ENCODE results near the gene FAM241A. TPM values are rescaled to one million over a fixed set of nuclear protein-coding genes. Genes with fewer than 3 reads are reported as not detected.

The FAM241A gene
- total and polyA plus RNA-seq, 2 donors (not counting 1 experiment from before 2014, with no cell fraction given), result 1.2 to 1.7 TPM

DNA sequence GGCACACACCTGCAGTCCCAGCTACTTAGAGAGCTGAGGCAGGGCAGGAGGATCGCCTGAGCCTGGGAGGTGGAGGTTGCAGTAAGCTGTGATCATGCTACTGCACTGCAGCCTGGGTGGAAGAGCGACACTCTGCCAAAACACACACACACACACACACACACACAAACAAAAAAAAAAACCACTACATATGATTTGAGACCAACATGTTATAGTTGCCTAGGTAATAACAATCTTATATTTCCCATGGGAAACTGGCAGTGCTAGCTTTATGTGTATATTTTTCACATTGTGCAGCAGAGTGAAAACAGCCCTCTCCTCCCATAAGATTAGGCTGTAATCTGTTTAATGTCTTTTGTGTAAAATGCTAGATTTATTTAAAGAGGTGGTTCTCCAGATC is 3.1 kb upstream of the FAM241A start:
- H3K27ac ChIP-seq (ENCODE audit: insufficient read depth, low read length), result no peak overlapping the region
- no peak overlapping the region for H3K4me3 ChIP-seq (replicated peaks in 1 of 4; ENCODE audit: control extremely low read depth in 1 of 4, insufficient read depth in 1 of 4, low read depth in 3 of 4, low read length in 4 of 4)
- DNase-seq (ENCODE audit: low read depth in 2 of 2), result no peak
- H3K9ac ChIP-seq (ENCODE audit: insufficient read depth, low read length), result no peak overlapping the region
- H2AFZ ChIP-seq (ENCODE audit: low read length), result no peak overlapping the region
- H3K36me3 ChIP-seq (ENCODE audit: control insufficient read depth, insufficient read depth, low read length), result no peaks in the 10 kb centered on the region
- H3K79me2 ChIP-seq (ENCODE audit: control insufficient read depth, insufficient read depth, low read length), result no peaks in the 10 kb centered on the region
- no peaks in the 10 kb centered on the region for H3K27me3 ChIP-seq (ENCODE audit: control insufficient read depth, insufficient read depth, low read length)
- H3K4me1 ChIP-seq (ENCODE audit: control insufficient read depth, extremely low read depth, insufficient read depth, low read length), result no peaks in the 10 kb centered on the region
- no peaks in the 10 kb centered on the region for H4K20me1 ChIP-seq (ENCODE audit: control insufficient read depth, extremely low read depth, insufficient read depth, low read length)
- TF ChIP-seq EZH2 (IDR thresholded peaks at IDR 0.05; ENCODE audit: low read length, missing control alignments), result no peak
- TF ChIP-seq, protein P1, sequence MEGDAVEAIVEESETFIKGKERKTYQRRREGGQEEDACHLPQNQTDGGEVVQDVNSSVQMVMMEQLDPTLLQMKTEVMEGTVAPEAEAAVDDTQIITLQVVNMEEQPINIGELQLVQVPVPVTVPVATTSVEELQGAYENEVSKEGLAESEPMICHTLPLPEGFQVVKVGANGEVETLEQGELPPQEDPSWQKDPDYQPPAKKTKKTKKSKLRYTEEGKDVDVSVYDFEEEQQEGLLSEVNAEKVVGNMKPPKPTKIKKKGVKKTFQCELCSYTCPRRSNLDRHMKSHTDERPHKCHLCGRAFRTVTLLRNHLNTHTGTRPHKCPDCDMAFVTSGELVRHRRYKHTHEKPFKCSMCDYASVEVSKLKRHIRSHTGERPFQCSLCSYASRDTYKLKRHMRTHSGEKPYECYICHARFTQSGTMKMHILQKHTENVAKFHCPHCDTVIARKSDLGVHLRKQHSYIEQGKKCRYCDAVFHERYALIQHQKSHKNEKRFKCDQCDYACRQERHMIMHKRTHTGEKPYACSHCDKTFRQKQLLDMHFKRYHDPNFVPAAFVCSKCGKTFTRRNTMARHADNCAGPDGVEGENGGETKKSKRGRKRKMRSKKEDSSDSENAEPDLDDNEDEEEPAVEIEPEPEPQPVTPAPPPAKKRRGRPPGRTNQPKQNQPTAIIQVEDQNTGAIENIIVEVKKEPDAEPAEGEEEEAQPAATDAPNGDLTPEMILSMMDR (conservative IDR thresholded peaks at IDR 0.05 in 1 of 2, IDR thresholded peaks at IDR 0.05 in 1 of 2; ENCODE audit: low read depth in 1 of 2, low read length in 2 of 2), result no peak
- no peak overlapping the region for H3K4me2 ChIP-seq (ENCODE audit: extremely low read depth, insufficient read depth, low read length)
- no peaks in the 10 kb centered on the region for H3K9me3 ChIP-seq (ENCODE audit: control insufficient read depth, insufficient read depth, low read depth, low read length)

DNA sequence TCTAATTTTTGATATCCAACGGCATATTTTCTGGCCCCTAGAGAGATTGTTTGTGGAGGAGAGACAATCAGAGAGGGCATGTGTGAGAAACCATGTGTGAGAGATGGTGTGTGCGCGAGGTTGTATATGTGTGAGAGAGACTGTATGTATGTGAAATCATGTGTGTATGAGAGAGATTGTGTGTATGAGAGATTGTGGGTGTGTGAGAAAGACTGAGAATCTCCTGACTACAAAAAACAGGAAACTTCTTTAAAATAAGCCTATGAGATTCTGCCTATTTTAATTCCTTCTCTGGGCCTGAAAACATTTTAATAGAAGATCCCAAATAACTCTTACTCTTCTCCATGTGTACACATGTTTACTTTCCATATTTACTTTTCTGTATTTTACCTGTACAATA is 1.5 kb upstream of the FAM241A start:
- Histone ChIP-seq H4K20me1 (ENCODE audit: control insufficient read depth, extremely low read depth, insufficient read depth, low read length) (no peaks in the 10 kb centered on the region), H2AFZ (ENCODE audit: low read length) (no peak overlapping the region), H3K27ac (ENCODE audit: insufficient read depth, low read length) (no peak overlapping the region), H3K9me3 (ENCODE audit: control insufficient read depth, insufficient read depth, low read depth, low read length) (no peaks in the 10 kb centered on the region), H3K27me3 (ENCODE audit: control insufficient read depth, insufficient read depth, low read length) (no peaks in the 10 kb centered on the region), H3K9ac (ENCODE audit: insufficient read depth, low read length) (no peak overlapping the region), H3K79me2 (ENCODE audit: control insufficient read depth, insufficient read depth, low read length) (no peaks in the 10 kb centered on the region), H3K4me2 (ENCODE audit: extremely low read depth, insufficient read depth, low read length) (no peak overlapping the region), H3K4me1 (ENCODE audit: control insufficient read depth, extremely low read depth, insufficient read depth, low read length) (no peaks in the 10 kb centered on the region), H3K36me3 (ENCODE audit: control insufficient read depth, insufficient read depth, low read length) (no peaks in the 10 kb centered on the region), H3K4me3 (replicated peaks in 1 of 4; ENCODE audit: control extremely low read depth in 1 of 4, insufficient read depth in 1 of 4, low read depth in 3 of 4, low read length in 4 of 4) (no peak overlapping the region)
- no peak for DNase-seq (ENCODE audit: low read depth in 2 of 2)
- no peak for TF ChIP-seq EZH2 (IDR thresholded peaks at IDR 0.05; ENCODE audit: low read length, missing control alignments)
- TF ChIP-seq, protein P1 (conservative IDR thresholded peaks at IDR 0.05 in 1 of 2, IDR thresholded peaks at IDR 0.05 in 1 of 2; ENCODE audit: low read depth in 1 of 2, low read length in 2 of 2), result no peak

DNA sequence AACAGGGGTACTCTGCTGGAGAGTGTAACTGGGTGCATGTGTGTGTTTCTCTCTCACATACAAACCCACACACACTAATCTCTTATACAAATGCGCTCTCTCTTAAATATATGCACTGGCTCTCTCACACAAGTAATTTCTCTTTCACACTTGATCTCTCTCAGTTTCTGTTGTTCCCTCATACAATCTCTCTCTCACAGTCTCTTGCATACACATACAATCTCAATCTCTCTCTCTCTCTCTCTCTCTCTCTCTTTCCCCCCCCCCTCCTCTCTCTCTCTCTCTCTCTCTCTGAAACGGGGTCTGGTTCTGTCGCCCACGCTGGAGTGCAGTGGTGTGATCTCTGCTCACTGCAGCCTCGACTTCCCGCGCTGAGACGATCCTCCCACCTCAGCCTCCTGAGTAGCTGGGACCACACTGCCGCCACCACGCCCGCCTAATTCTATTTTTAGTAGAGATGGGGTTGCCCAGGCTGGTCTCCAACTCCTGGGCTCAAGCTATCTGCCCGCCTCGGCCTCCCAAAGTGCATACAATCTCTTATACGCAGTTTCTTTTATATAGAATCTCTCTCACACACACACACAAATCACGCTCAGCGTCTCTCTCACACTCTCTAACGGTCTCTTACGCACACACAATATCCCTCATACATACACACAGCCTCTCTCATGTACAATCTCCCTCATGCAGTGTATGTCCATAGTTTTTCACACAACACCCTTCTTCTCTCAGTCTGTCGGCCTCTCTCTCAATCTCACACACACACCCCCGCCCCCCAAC is 518 bp upstream of the FAM241A start:
- no peak for DNase-seq (ENCODE audit: low read depth in 2 of 2)
- Histone ChIP-seq H3K36me3 (ENCODE audit: control insufficient read depth, insufficient read depth, low read length) (no peaks in the 10 kb centered on the region), H4K20me1 (ENCODE audit: control insufficient read depth, extremely low read depth, insufficient read depth, low read length) (no peaks in the 10 kb centered on the region), H3K4me1 (ENCODE audit: control insufficient read depth, extremely low read depth, insufficient read depth, low read length) (no peaks in the 10 kb centered on the region), H3K4me3 (replicated peaks in 1 of 4; ENCODE audit: control extremely low read depth in 1 of 4, insufficient read depth in 1 of 4, low read depth in 3 of 4, low read length in 4 of 4) (peak overlapping the region; percentile 26 to 85 (median 58)), H3K79me2 (ENCODE audit: control insufficient read depth, insufficient read depth, low read length) (no peaks in the 10 kb centered on the region), H3K9ac (ENCODE audit: insufficient read depth, low read length) (peak overlapping the region; percentile 7), H3K27ac (ENCODE audit: insufficient read depth, low read length) (no peak overlapping the region), H2AFZ (ENCODE audit: low read length) (peak overlapping the region; percentile 99), H3K9me3 (ENCODE audit: control insufficient read depth, insufficient read depth, low read depth, low read length) (no peaks in the 10 kb centered on the region), H3K4me2 (ENCODE audit: extremely low read depth, insufficient read depth, low read length) (peak overlapping the region; percentile 44), H3K27me3 (ENCODE audit: control insufficient read depth, insufficient read depth, low read length) (no peaks in the 10 kb centered on the region)
- TF ChIP-seq, protein P1 (conservative IDR thresholded peaks at IDR 0.05 in 1 of 2, IDR thresholded peaks at IDR 0.05 in 1 of 2; ENCODE audit: low read depth in 1 of 2, low read length in 2 of 2), result no peak
- no peak for TF ChIP-seq EZH2 (IDR thresholded peaks at IDR 0.05; ENCODE audit: low read length, missing control alignments)
